GM12872 (cell line): ENCODE data around the gene BCAN.

ENCODE experiments used
- TF ChIP-seq, protein P1 (sequence below): IDR thresholded peaks from 3 replicates; pipeline ENCODE4 v1.5.1; 2011; ENCODE audit warnings: low read depth, mild to moderate bottlenecking, low read length, moderate library complexity; ENCODE audit not compliant: insufficient read depth

BCAN gene

DNA sequence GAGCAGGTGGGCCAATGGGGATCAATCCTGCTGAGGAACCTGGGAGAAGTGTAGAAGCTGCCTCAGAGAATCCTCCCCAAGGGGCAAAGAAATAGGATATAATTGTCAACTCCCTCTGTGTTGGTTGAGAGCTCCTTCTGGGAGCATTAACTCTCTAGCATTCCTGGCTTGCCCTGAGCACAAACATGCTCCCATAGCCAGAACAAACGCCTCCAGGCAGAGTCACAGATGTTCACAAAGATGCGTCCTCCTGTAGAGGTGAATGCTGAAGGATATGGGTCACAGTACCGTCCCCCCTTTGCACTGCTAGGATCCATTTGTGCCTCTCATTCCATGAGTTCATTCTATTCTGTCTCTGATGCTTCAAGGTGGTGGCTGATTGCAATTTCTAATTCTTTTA, 9.6 kb upstream of the BCAN start:
- TF ChIP-seq, protein P1, sequence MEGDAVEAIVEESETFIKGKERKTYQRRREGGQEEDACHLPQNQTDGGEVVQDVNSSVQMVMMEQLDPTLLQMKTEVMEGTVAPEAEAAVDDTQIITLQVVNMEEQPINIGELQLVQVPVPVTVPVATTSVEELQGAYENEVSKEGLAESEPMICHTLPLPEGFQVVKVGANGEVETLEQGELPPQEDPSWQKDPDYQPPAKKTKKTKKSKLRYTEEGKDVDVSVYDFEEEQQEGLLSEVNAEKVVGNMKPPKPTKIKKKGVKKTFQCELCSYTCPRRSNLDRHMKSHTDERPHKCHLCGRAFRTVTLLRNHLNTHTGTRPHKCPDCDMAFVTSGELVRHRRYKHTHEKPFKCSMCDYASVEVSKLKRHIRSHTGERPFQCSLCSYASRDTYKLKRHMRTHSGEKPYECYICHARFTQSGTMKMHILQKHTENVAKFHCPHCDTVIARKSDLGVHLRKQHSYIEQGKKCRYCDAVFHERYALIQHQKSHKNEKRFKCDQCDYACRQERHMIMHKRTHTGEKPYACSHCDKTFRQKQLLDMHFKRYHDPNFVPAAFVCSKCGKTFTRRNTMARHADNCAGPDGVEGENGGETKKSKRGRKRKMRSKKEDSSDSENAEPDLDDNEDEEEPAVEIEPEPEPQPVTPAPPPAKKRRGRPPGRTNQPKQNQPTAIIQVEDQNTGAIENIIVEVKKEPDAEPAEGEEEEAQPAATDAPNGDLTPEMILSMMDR, result no peak

DNA sequence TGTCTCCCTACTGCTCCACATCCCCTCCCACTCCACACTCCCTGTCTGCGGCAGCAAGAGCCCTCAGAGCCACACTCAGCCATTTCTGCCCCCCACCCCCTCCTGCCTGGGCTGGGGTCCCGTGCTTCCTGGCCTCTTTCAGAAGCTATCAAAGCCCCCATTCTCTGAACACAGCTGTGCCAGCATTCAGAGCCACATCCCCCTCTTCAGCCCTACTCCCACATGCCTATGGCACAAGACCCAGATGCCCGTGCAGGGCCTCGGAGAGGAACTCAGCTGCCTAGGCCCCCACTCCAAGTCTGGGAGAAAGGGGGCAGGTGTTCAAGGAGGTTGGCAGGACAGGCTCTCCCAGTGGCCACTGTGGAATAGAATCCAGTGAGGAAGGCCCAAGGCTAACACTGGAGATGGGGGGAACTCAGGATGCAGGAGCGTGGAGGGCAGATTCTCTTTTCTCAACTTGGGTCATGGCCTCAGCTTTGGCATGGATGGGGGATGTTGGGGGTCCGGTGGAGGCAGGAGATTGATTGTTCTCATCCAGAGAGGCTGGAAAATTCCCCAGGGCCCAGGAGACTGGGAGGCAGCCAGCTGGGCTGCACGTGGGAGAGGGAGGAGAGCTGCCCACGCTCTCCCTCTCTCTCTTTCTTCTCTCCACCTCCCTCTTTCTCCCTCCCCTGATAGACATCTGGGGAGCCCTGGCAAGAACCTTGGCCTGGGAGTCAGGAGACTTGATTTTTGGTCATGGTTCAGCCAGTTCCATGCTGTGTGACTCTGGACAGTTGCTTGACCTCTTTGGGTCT, 3.5 kb upstream of the BCAN start:
- TF ChIP-seq, protein P1, result no peak

DNA sequence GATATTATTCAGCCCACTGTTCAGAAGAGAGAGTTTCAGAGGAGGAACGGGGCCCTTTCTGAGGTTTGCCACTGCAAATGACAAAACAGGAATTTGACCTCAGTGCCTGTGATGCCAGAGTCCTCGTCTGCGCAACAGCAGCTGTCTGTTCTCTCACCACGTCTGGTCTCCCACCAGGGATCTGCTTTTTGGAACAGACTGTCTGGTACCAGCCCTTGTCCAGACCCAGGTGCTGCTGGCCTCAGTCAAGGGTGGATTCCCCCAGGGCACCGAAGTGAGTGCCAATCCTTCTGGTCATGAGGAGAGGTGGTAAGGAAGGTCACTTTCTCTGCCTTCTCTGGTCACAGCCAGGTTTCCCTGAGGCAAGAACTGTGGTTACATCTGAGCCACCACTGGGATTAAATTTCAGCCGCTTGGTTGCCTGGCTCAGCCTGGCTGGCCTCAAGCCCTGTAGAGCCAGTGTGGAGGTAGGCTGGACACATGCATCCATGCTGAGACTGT, 2.3 kb upstream of the BCAN start:
- TF ChIP-seq, protein P1, result no peak

DNA sequence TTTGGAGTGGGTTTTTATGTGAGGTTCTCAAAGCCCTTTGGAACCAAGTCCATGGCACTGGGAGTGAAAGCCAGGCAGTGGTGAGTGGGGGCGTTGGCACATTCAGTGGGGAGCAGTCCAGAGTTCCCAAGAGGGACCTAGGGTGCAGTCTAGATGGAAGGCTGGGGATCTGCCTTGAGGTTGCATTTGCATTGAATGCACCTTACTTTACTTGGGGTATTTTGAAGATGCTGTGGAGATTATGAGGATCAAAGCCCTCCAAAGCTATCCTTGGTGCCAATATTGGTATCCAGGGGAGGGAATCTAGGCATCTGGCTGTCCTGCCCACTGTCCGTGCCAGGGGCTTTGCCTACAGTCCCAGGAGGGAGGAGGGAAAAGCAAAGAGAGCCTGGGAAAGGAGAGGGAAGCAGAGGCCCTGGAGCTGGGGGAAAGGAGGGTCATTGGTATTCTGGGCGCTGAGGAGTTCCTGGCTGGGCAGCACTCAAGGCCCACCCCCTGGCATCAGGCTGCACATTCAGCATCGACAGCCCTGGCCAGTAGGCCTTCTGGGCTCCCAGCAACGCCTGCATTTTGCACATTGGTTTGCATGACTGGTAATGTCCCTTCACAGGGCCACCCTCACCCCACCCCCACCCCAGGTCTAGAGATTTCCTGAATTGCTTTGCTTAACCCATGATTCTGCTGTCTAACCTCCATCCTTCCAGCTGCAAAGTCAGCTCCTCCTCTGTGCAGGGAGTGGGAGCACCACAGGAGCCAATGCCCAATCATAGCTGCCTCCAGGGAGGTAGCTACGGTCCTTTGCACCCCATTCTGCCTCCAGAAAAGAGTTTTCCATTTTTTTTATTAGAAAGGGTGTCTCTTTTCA, 843 bp upstream of the BCAN start:
- TF ChIP-seq, protein P1, result no peak

DNA sequence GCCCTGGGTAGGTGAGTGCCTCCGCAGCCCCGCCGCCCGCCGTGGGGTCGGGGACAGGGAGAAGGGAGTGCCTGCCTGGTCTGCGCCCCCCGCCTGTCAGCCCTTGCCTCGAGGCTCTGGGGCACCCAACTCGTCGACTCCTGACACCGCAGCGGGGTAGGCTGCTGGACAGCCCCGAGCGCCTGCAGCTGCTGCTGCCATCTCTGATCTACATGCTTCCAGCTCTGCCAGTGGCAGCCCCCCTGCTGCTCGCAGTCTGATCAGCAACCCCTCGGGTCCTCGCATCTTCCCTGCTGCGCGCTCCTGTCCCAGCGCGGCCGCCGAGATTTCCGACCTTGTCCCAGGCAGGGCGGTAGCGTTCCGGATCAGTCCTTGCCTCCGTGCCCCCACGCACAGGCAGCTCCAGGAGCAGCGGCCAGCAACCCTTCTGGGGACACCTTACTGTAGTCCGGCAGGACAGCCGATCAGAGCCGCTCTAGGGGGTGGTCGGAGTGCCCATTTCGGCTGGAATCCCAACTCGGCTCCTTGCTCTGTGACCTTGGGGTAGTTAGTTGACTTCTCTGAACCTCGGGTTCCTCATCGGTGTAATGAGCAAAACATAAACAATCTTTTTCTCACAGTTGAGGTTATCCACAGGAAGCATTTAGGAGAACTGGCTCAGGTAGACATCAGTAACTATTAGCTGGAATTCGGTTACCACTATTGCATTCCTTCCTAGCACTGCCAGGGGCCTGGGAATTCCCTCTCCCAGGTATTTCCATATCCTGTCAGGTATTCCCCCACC, 540 bp downstream of the BCAN start:
- TF ChIP-seq, protein P1, result no peak

DNA sequence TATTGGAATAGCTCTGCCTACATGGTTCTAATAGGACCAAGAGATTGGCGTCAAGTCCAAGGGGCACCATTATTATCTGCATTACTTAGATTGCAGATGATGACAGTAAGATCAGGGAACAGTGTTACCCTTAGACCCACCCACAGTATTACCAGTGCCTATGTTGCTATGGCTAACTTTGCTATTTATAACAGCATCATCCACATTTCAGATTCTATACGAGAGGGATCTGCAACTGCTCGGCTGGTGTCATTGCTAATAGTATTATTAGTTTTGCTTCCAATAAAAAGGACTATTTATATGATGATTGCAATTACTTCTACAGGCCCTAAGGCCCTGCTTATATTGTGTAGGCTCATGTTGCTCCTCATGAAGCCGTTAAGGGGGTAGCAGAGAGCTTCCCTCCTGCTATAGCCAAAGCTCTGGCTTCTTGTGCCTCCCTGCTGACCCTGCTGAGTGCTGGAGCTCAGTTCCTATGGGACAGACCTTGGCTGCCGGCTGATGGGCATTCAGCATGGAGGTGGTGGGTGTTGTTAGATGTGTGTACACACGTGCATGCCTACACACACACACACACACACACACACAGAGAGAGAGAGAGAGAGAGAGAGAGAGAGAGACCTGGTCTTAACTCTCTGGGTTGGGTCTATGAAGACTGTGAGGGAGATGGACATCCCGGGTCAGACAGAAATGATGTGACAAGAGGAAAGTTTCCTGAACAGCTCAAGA, 1.3 kb downstream of the BCAN start:
- TF ChIP-seq, protein P1, result no peak
